ENCODE results near the gene STK32A. TPM values are rescaled to one million over a fixed set of nuclear protein-coding genes. Genes with fewer than 3 reads are reported as not detected.

The STK32A gene
- total RNA-seq, 1 donor from 2014 or later: 9.7 TPM

DNA sequence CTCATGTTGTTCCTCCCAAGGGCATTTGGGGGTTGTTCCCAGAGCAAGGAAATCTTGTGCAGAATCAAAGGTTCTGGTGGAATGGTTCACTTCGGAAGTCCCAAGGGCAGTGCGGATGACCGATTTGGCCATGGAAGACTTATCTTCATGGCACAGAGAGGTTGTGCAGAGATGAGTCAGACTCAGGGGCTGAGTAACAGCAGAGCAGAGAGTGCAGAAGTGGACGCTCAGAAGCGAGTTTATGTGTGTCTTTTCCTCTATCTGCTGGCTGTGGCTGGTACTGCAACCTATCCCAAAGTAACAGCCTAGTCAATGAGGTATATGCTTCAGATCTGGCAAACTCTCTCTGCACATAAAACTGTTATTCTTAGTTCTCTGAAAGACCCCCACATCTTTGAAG, 157.0 kb downstream of the STK32A start:
- no peak for DNase-seq (ENCODE audit: low spot score)

DNA sequence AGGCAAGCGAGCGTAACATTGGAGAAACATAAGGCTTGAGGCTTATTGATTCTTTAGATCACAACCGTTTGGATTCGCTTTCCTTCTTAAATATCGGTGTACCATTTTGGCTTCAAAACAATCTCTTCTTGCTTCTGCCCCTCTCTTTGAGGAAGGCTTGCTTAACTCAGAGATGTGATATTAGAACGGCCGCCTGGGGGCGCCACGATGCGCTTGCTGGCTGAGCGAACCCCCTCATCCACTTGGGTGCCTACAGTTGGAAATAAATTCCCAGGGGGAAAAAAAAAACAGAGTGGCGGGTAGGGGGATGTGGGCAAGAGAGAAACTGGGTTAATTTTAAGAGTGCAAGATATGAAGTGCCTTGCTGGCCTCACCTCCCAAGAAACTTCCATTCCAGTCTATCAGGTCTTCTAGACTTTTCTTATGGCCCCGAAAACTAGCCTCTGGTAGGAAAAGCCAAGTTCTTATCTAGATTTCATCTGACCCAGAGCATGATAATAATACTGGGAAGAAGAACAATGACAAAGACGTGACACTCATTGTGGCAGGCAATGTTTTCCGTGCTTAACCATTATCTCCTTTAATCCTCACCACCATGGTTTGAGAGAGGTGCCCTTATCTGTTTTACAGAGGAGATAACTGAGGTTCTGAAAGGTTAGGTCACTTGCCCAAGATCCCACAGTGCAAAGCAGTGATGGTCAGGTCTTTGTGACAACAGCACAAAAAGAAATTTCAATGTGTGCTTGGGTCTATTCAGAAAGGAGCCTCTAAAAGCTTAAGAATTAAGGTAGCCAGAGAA, 159.2 kb downstream of the STK32A start:
- DNase-seq (ENCODE audit: low spot score): no peak

DNA sequence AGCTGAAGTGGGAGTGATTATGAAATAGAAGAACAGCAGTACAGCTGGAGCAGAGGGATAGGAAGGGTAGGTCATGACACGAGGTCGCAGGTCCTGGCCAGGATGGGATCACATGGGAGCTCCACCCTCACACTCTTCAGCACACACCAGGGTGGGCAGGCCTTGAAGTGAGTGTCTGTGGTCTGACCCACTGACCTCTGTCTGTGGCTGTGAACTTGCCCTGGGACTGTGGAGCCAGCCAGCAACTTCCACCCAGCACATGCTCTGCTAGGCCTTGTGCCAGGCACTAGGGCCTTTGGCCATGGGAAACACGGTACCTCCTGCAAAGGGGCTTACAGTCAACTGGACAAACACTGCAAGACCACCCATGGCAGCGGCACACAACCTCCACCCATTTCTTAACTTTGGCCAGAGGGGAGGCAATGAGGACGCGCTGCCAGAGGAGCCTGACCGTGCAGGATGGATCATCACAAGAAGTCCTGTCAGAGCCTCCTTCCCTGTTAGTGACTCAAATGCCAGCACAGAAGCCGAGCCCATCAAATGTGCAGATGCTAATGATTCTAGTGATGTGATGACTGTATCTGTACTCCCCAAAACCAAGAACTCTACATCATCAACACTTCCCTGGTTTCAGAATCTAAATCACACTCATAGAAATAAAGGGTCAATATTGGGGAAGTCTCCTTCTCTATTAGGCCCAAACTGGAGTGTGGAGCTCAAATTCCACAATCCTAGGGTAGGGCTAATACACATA, 161.4 kb downstream of the STK32A start:
- no peak for DNase-seq (ENCODE audit: low spot score)

DNA sequence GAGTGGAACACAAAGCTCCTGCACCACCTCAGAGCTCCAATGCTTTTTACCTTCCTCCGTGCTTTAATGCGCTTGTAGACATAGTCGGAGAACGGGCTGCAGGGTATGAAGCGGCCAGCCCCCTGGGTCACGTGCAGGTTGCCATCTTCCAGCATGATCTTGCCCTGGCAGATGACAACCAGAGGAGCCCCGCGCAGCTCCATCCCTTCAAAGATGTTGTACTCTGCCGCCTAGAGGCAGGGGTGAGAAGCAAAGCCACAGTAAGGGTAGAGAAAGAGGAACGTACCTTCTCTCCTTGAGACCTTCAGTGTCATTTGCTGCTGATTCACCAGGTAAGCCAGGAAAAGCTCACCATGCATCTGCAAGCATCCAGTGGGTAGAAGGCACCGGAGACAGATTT, 162.8 kb downstream of the STK32A start:
- DNase-seq (ENCODE audit: low spot score): no peak

DNA sequence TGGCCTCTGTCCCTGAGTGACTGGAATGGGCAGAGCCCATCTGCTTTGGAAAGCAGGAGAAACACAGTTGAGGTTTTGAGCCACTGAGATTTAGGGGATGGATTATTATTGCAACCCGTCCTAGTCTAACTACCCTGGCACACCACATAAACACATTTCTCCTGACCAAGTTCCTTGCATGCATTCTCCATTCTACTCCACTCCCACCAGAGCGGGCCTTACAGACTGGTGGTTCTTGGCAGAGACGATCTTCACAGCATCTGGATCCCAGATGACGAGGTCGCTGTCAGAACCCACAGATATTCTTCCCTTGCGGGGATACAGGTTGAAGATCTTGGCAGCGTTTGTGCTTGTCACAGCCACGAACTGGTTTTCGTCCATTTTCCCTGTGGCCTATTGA, 164.0 kb downstream of the STK32A start:
- no peak for DNase-seq (ENCODE audit: low spot score)

DNA sequence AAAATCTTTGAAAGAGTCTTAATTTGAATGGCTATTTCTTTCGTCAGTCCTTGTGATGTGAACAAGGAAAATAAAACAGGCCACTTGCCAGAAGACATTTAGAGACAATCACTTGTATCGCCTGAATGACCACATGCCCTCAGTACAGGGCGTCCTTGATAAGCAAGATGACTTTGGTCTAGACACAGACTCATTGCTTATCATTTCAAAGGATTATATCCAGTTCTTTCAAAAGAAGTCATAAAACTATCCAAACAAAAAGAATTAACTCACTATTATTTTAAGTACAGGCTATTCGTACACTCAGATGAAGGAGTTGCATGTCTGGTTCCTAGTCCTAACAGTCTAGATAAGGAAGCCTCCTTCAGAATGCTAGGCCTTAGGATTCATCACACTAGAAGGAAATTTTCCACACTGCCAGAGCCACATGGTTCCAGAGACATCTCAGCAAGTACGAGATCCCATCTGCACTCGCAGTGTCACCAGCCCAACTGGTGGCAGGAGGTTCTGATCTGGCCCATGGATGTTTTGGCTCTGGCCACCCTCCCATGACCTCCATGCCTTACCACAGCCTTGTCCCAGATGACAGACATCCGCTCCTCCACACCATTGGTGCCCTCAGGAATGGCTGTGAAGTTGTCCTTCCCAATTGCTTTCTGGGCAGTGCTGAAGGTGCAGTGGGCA, 165.4 kb downstream of the STK32A start:
- no peak for DNase-seq (ENCODE audit: low spot score)

DNA sequence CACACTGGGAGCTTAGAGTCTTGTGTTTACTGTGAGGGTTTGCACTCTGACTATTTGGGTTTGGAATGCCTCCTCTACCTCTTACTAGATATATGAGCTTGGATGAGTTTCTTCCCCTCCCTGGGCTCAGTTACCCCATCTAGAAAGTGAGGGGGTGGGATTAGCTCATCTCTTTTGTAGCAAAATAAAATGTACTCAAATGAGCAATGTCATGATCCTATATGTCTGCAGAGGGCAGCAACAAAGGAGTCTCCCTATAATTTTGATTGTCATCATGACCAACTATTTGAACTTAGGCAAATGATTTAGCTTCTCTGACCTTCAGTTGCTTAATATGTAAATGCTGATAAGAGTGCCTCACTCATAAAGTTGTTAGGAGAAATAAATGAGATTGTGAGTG, 166.1 kb downstream of the STK32A start:
- DNase-seq (ENCODE audit: low spot score): no peak

DNA sequence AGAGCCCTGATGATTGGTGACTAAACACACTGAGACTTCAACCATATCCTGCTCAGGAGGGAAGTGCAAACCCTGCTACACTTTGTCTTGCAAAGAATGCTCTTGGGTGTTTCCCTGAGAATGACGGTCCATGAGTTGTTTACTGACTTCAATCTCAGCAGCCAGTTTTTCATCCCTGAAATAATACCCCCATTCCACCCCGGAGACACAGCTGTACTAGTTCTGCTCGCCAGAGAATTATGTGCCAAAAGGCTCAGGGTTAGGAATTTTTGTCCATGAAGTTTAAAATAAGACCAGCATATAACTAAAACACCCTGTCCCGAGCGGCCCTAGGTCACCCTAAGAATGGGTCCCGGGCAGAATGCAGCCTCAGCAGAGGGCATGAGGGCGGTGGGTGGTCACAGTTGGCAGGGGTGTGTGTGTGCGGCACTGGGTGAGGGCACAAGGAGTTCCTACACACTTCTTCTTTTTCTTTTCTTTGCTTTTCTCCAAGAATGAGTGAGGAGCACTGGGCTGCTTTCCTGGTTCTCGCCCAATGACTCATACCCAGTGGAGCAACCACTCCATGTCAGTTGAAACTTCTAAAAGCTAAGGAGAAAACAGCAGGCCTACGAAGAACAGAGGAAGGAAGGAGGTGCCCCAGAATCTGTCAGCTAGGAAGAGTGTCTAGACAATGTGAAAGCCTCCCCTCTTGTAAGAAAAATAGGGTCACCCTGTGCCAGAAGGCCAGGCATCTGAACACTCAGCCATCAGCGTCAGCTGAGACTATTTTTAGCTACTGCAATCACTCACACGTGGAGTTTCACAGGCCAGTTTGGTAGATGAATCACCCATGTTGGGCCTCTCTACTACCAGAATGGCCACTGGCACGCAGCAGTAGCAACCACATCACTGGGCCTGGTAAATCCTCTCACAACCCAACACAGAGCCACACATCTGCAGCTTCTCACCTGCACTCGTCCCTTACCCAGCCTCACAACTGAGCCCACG, 169.1 kb downstream of the STK32A start:
- DNase-seq (ENCODE audit: low spot score): no peak

DNA sequence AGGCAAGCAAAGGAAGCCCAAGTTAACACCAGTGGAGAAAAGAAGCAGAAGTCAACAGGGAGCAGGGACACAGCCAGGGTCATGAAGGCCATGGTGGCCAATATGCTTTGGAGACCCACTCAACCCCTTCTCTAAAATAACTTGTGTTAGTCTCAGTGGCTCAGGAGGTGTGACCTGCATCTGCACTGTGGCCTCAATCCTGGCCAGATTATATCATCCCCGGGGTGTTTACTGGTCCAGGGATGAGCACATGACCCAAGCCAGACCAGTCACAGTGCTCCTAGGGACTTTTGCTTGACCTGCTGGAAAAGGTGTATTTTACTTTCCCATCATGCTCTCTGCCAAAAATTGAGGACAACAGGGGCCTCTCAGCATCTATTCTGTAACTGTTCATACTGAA, 169.9 kb downstream of the STK32A start:
- no peak for DNase-seq (ENCODE audit: low spot score)

DNA sequence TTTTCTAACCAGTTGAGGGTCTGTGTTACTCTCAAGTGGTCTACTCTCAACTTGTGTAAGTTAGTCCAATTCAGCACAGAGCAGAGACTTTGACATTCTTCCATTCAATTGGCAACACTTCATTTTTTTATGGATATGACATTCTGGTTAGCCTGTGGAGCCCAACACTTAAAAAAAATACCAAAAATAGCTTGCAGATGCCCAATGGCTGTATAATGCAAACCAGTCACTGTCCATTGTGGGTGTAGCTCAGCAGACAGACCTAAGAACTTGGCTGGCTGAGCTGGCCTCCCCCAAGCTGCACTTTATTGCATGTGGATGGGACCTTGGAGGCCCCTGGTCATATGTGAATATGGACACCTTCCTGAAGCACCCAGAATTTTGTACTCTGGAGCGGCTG, 171.8 kb downstream of the STK32A start:
- DNase-seq (ENCODE audit: low spot score): no peak

DNA sequence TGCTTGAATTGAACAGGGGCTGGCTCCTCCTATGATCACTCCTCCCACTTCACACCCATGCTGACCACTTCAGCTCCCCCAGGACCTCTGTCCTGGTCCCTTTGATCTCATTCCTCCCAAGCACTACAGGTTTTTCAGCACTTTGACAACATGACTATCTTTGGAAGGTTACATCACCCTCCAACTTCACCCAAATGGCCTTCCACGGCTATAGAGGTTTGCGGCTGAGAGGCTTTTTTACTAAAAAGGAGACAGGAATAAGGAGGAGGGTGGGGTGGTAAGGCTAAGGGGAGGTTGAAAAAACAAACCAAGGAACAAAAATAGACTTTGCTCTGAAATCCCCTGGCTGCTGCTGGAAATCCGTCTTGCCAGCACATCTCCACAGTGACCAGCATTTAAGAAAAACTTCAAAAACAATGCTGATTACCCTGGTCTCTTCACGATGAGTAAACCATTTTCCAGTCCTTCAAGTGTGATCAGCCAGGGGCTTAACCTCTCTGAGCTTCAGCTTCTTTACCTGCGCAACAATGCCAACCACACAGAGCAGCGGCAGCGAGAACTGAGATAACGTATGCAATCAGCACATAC, 172.4 kb downstream of the STK32A start:
- DNase-seq (ENCODE audit: low spot score): peak; percentile 58

DNA sequence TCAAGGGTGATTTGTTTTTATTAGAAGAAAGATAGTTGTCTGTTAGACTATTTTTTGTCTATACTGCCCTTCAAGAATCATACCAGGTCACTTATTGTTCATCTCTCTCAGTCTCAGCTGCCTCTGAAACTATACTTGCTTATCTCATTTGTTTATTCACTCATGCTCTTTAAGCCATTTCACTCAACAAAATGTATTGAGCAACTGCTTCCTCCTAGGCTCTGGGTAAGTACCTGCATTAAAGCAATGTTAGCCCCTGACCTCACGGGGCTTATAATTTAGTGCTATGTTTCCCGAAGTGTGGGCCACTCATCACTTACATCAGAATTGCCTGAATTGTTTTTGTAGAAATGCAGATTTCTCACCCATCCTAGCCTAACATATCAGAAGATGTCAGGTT, 174.2 kb downstream of the STK32A start:
- DNase-seq (ENCODE audit: low spot score): no peak

DNA sequence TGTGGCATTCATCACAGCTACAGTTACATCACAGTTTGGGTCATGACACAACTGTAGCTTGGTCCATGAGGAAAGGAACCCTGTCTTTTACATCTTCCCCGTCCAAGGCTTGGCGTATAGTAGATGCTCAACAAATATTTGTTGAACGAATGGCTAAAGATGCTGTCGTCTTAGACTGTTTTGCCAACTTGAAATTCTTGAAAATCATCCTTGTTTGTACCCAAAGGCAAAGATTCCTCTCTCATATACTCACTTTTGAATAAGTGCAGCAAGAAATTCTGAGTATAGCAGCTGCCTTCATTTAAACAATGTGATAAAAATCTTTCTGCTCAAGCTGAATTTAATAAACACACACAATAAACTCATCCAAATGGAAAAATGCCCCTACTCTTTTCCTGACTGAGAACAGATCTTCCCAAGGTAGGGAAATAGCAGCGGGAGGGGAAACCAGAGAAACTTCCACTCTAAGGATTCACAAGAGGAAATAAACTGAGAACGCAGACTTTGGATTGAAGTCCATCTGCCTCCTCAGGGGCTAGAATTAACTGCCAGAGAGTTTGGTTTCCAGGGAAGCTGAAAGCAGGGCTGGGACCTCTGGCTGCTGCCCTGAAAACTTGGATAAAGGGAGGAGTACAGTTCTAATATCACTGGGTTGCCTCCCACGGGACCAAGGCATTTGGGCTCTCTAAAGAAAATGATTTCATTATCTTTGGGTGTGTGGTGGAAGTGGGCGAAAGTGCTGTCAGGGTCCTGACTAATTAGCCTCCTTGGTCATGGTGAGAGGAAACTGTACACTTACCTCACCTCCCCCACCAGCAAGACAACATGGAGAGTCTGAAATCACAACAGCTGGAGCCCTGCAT, 175.9 kb downstream of the STK32A start:
- no peak for DNase-seq (ENCODE audit: low spot score)

DNA sequence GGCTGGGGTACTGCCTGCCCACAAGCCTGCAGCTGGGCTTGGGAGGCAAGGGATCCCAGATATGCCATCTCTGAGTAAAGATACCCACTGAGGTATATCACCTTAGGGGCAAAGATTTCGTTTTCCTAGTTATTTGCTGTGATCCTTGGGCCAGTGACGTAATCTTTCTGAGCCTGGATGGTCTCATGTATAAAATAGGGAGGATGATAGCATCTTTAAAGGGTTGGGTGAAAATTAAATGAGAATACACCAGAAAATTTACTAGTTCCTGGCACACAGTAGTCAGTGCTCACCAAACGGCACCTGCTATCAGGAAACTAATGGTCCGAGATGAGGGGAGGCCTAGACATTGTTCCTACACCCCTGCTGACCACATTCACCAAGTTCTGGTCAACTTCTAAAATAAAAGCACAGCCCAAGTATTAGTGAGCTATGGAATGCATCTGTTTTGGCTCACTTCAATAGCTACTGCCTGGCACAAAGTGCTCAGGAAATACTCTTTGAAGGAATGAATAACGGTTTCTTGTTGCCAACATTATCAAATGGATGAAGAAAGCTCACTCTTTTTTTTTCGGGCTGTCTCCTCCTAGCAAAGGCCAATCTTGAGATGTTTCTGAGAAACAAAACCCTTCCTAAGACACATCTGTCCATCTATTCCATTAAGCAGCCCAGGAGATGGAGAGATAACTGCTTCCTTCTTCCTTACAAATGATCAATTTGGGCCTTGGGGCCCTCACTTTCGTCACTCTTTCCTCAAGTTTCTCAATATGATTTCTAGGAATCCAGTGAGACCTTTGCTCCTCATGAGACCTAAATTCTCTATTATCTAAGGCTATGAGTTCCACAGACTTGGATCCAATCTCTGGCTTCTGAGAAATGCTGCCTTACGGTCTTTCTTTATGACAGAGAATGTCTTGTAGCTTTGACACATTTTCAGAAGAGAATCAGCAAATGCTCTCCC, 176.8 kb downstream of the STK32A start:
- DNase-seq (ENCODE audit: low spot score): no peak

DNA sequence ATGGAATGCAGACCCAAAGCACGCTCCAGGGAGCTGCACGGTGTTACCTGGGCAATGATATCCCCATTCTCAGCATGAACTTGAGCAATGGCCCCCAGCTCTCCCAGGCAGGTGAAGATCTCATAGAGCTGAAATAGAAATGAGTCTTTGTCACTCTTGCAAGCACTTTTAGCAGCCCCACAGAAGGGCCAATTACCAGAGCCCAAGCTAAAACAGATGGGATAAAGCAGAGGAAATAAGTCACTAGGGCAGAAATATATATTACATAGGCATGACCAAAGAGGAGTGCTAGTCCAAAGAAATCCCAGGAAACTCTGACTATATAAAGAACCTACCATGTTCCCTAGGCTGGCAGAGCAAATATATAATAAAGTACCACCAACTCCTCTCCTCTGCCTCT, 177.7 kb downstream of the STK32A start:
- DNase-seq (ENCODE audit: low spot score): no peak

DNA sequence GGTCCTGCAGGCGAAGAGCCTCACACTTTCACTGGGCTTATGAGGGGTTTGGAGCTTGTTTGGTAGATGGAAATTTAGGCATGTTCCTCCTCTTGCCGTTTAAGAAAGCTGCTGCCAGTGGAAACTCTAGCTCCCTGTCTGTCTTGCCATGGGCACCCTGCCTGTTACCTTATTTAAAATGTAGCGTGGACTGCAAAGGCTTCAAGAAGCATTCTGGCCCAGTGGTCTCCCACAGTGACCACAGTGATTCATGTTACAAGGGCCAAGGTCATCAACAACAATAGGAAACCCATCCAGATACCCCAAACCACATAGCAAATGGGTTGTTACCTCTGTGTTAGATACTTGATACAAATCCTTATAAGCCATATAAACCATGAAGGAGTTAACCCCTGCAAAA, 178.4 kb downstream of the STK32A start:
- no peak for DNase-seq (ENCODE audit: low spot score)

DNA sequence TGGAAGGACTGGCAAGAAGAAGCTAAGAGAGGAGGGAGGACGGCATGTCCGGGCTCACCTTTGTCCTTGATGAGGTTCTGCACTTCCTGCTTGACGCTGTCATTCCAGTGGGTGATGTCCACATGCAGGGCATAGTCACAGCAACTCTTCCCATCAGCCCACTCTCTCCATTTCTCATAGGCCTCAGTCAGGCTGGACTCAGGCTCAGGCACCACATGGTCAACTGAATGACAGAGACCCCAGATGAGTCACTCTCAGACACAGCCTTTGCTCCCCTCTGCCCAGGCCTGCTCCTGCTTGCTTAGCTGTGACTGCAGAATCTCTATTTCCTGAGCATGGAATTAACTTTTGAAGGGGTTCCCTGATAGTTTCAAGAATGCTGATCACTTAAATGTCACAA, 180.8 kb downstream of the STK32A start:
- no peak for DNase-seq (ENCODE audit: low spot score)

DNA sequence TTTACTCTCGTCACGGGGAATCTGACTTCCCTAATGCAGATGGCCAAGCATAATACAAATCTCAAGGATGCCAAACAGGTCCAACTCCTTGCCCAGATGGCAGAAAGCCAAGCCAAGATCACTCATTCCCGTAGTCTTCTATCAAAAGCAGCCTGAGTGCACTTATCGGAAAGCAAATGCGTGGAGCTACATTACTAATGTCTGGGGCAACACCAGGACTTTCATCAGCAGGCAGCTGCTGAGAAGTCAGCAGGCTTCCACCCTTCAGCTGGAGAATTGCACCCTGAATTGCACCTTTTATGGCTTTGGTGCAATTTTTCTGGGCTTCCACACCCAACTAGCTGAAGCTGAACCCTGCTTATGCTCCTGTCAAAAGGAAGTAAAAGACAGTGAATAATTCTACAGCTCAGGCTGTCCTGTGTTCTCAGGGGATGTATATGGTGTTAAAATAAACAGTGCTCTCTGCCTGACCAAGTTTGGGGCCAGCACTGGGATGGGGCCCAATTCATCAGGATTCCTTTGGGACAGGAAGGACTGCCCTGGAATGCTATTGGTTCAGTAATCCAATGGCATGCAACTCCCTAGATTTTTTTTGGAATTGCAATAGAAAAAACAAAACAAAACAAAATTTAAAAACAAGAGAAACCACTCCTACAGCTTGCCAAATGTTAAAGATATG, 182.4 kb downstream of the STK32A start:
- DNase-seq (ENCODE audit: low spot score): peak; percentile 86
